AG08395 (cell line): Measurements from ENCODE around the gene RPTOR.

Experiments used
- DNase-seq: peaks from one replicate; pipeline ENCODE4 v3.0.0; 2012; ENCODE audit warnings: mixed read lengths, low spot score

Gene RPTOR

DNA sequence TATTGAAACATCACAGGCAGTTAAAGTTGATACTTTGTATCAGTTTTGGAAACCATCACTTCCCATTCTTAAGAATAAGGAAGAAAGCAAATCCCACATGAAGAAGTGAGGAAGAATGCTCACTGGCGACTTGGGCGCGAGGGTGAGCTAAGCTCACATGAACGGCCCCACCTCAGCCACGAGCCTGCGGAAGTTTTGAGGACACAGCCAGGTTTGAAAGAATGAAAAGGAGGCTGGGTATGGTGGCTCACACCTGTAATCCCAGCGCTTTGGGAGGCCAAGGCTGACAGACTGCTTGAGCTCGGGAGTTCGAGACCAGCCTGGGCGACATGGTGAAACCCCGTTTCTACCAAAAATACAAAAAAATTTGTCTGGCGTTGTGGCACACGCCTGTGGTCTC is 336.7 kb downstream of the RPTOR start:
- no peak for DNase-seq

DNA sequence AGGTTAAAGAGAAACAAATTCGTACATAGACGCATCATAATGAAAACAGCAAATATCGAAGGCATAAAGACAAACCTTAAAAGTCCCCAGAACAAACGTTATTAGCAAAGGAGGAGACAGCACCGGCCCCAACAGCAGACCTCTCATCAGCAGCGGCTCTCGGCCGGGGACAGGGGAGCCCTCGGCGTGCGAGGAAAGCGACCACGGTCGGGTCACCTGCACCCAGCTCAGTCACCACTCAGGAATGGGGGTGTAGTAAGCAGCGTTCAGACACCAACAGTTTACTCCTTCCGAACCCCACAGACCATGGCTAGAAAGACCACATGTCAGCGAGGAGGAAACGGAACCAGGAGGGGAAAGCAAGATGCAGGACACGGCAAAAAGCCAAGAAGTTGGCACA is 337.7 kb downstream of the RPTOR start:
- DNase-seq = no peak

DNA sequence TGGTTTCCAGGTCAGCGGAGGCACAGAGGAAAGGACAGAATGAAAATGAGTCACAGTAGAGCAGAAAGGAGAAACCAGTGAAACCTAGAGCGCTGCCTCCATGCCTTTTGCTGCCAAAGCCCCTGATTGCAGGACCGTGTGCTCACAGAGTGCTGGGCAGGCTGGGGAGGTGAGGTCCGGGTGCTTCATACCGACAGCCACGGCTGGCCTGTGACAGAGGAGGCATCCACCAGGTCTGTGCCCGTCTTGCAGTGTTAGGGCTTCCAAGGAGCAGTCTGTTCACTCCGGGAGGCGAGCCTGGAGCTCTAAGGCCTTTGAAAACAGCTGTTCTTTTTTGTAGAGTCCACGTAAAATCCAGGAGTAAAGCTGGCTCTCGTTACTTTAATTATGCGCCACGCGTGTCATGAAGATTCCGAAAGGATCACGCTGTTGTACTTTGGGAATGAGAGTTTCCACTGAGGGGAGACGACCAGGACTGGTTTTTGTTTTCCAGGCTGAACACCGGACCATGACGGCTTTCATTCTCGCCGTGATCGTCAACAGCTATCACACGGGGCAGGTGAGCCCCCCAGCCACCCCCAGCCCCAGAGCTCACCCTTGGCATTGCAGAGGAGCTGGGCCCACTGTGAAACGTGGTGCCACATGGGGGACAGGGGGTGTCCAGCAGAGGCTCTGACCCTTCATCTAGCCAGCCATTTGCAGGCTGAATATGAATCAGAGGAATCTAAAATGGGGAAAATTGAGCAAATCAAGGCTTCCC is 338.5 kb downstream of the RPTOR start:
- no peak for DNase-seq

DNA sequence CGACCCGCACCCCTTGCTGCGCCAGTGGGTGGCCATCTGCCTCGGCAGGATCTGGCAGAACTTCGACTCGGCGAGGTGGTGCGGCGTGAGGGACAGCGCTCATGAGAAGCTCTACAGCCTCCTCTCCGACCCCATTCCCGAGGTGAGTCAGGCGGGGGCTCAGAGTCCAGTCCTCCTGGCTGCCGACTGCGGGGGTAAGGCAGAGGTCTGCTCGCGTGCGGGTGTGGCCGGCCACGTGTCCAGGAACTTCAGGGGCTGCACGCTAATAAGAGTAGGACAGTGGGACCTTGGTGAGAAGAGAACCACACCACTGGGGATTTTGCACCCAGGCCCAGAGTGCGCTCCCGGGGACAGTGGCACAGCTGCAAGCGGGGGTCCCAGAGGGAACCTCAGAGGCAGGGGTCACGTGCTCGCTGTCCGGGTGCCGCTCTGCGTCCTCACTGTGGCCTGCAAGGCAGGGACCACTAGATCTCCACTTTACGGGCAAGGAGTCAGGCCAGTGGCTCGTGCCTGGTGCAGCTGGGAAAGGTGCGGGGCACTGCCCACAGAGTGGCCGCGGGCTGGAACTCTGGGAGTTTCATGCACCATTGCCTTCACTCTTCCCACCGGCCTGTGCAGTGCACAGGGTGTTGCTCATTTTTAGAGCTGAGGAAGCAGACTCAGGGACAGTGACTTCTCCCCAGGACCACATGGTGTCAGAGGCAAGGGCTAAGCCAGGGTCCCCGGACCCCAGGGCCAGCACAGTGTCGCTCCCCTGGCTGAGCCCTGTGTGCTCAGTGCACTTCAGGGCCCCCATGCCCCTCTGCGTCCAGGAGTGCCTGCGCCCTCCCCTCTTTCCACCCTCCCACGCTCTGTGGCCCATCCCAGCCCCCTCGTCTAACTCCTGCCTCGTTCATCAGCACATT is 339.4 kb downstream of the RPTOR start:
- no peak for DNase-seq

GRCh38 chr17:80884811-80885210 is 340.2 kb downstream of the RPTOR start:
- DNase-seq = no peak

- DNase-seq = no peak
Observed at GRCh38 chr17:80885947-80886582, 341.4 kb downstream of the RPTOR start.

- DNase-seq = no peak
Observed at GRCh38 chr17:80886641-80887573, 342.3 kb downstream of the RPTOR start.

GRCh38 chr17:80887639-80888175 is 343.1 kb downstream of the RPTOR start:
- no peak for DNase-seq

GRCh38 chr17:80888276-80889160 is 343.9 kb downstream of the RPTOR start:
- no peak for DNase-seq

GRCh38 chr17:80889231-80890195 is 344.9 kb downstream of the RPTOR start:
- no peak for DNase-seq

DNA sequence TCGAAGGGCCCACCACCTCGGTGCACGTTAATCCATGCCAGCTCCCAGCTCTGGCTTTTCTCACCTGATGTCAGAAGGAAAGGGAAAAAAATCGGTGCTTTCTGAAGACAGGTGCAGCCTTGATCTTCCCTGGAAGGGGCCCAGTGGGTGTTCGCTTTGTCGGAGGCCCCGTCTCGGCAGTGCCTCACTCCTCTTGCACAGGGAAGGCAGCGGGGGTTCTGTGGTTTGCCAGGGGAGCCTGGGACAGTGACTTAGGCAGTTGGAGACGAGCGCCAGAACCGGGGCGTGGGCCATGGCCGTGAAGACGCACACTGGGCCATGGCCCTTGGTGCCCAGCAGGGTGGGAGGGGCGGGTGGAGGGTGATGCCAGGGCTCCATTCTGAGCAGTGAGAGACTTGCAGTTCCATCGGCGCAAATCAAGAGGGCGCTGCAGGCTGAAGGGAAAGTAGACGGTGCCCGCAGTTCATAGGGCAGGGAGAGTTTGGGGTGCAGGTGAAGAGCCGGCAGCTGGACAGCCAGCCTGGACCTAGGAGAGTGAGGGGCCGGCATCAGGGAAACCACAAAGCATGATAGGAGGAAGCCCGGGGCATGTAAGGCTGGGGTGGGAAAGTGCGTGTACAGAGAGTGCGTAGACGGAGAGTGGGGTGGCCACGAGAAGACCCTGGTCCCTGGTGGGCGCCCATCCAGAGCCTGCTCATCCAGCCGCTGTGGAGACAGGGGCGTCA is 345.7 kb downstream of the RPTOR start:
- no peak for DNase-seq

DNA sequence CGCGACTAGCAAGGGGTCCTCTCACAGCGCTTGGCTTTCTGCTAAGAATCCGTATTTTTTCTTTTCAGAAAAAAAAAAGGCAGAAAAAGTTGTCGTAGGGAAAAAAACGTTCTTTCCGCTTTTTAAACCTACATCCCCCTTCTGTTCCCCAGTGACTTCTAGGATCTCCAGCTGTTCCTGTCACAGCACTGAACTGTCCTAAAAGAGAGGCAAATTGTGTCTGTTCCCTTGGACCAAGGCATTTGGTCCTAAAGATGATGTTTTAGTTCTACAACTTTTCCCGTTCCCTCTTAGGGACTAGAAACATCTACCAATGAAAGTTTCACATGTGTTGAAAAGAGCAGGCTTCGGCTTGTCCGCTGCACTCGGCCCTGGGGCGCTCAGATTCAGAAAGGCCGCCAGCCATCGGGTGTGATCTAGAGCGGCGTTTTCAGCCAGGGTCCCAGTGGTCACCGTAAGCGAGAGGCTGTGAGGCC is 346.3 kb downstream of the RPTOR start:
- DNase-seq = no peak

DNA sequence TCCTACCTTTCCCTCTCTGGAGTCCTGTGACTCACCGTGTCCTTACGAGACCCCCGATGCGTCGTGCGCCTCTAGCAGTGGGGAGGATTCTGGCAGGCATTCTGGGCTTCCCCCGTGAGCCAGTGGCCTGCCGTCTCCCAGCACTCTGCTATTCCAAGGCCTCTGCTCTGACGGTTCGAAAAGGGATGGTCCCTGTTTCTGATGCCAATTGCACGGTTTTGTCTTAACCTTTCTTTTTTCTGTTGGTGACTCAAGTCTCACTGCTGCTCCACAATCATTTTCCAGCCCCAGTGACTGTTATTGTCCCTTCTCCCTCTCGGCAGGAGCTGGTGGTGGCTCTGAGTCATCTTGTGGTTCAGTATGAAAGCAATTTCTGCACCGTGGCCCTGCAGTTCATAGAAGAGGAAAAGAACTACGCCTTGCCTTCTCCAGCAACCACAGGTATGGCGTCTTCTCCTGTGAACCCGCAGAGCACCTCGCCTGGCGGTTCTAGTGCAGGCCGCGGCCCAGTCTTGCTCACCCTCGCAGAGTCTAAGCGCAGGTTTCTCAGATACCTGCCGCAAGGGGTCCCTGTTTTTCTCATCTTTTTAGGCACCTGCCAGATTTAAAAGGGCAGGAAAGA is 346.9 kb downstream of the RPTOR start:
- peak; percentile 94 for DNase-seq

GRCh38 chr17:80892019-80892855 is 347.6 kb downstream of the RPTOR start:
- DNase-seq = peak; percentile 97

DNA sequence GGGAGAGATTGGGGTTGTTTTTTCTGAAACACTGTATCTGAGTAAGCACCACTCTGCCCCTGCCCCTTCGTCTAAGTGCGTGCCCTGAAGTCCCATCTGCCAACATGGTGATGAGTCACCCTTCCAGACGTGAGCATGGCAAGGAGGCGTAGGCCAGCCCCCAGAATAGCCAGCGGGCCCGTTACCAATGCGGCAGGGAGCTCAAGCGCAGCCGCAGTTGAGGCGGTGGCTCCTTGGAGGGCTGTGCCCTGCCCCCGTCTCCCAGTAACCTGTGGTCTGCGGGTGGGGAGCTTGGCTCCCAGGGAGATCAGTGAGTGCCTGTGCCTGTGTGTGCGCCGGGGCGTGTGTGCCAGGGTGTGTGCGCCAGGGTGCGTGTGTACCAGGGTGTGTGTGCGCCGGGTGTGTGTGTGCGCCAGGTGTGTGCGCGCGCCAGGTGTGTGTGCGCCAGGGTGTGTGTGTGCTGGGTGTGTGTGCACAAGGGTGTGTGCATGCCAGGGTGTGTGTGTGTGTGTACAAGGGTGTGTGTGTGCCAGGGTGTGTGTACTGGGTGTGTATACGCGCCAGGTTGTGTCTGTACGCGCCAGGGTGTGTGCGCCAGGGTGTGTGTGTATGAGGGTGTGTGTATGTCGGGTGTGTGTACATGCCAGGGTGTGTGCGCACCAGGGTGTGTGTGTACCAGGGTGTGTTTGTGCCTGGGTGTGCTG is 348.4 kb downstream of the RPTOR start:
- DNase-seq = peak; percentile 57
